RCC 7860 (cell line): ENCODE data around the gene NUP42.
"Not testable (repeated sequence)": the region's sequence is repeated elsewhere in the genome, so short reads cannot be mapped to it uniquely, and the experiment has no call there.

ENCODE experiments used
- DNase-seq: peaks from one replicate; pipeline ENCODE4 v3.0.0-alpha.2; 2015; ENCODE audit warnings: low spot score
- FAIRE-seq: peaks from 2 replicates; lab custom pipeline; 2012; peaks lifted over from hg19 to GRCh38; lab: Jason Lieb, UNC

Gene NUP42

GRCh38 chr7:23200331-23200730 is 18.5 kb downstream of the NUP42 start:
- DNase-seq (no peak), FAIRE-seq (no peak)

DNA sequence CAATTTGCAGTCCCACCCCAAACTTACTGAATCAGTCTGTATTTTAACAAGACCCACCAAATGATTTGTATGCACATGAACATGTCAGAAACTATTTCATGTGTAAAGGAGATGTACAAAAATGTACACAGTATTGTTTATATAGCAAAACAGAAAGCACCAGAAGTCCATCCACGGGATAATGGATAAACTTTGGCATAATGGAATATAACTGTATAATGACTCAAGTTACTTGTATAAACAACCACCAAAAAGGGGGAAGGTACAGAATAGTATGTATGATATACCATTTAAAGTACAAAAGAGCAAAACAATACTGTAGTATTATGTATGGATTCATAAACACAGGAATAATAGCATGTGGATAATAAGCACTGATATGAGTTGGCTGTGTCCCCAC is 22.4 kb downstream of the NUP42 start:
- FAIRE-seq = no peak
- DNase-seq = no peak

- FAIRE-seq = no peak
These were observed 23.7 kb downstream of the NUP42 start for GRCh38 chr7:23205577-23205908.

DNA sequence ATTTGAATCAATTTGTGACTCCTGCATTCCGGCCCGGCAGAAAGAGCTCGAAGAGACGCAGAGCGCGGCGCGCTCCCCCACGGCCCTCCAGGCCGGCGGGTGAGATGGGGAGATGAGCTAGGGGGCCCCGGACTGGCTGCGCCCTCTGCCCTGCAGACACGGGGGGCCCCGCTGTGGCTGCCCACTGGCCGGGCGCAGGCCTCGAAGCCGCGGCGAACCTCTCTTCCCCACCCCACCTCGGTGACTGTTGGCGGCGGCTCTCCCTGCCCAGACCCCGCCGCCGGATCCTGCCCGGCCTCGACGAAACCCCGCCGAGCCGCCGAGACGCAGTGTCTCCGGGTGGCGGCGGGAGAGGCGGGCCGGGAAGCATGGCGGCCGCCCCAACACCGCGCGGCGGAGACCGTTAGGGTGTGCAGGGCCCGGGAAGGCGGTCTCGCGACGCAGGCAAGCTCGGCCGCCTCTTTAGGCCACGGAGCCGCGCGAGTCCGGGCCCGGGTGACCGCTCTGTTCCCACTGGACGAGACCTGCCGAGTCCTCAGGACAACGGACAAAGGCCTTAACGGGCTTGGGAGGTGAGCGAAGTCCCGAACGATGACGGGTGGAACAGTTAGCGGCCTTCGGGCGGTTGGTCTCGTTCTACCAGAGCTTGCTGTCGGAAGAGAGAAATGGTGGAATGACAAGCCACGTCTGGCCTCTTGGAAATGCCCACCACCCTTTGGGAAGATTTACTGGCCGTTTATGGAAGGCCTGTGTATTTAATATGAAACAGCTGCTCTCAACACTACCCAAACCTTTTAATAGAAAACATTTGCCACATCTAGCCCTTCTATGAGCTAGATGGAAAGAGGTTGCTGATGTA is 24.3 kb downstream of the NUP42 start:
- DNase-seq (no peak), FAIRE-seq (no peak)

More at GRCh38 chr7:23205577-23205908, 23.7 kb downstream of the NUP42 start:
- DNase-seq = no peak

DNA sequence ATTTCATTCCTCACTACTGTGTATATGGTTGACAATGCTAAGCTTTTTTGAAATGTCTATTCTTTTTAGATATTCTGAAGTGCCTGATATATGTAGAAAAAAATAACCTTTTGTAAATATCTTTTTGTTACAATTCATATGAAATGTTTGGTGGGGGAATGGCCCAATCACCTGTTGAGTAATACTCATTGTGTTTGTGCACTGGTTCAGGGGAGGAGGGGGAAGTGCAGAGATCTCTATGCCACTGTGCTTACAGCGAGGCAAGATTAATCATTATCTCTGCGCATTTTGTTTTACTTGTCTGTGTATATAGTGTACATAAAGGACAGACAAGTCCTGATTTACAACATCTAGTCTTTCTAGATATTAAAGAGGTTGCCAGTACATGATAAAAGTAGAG is 25.2 kb downstream of the NUP42 start:
- DNase-seq (no peak), FAIRE-seq (no peak)

DNA sequence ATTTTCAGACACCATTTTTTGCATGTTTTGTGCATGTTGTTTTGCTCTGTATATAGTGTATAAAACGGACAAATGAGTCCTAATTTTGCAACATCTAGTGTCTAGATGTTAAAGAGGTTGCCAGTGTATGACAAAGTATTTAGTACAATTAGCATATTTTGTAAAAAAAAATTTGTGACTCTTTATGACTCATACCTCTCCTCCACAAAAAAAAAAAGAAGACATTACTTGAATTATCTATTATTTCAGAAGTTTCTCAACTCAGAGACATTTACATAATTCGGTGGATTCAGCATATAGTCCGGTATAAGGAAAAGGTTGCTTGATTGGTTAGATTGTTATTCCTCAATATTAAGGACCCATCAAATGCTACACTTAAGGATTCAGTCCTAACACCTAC is 26.0 kb downstream of the NUP42 start:
- DNase-seq (no peak), FAIRE-seq (no peak)

GRCh38 chr7:23208316-23208715 is 26.5 kb downstream of the NUP42 start:
- DNase-seq (no peak), FAIRE-seq (no peak)

GRCh38 chr7:23210506-23210905 is 28.7 kb downstream of the NUP42 start:
- DNase-seq (no peak), FAIRE-seq (no peak)

GRCh38 chr7:23211589-23211988 is 29.7 kb downstream of the NUP42 start:
- no peak for FAIRE-seq
- no peak for DNase-seq

GRCh38 chr7:23212395-23212794 is 30.5 kb downstream of the NUP42 start:
- DNase-seq (no peak), FAIRE-seq (no peak)

GRCh38 chr7:23212841-23213240 is 31.0 kb downstream of the NUP42 start:
- FAIRE-seq (no peak), DNase-seq (no peak)

DNA sequence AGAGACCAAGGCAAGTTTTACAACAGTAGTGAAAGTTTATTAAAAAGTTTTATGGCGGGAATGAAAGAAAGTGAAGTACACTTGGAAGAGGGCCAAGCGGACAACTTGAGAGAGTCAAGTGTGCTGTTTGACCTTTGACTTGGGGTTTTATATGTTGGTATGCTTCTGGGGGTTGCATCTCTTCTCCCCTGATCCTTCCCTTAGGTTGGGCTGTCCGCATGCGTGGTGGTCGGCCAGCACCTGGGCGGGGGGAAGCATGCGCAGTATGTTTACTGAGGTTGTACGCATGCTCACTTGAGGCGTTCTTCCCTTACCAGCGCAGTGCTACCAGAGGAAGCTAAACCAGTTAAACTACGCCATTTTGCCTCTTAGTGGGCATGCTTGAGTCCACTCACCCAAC is 31.9 kb downstream of the NUP42 start:
- FAIRE-seq = no peak
- DNase-seq = no peak

DNA sequence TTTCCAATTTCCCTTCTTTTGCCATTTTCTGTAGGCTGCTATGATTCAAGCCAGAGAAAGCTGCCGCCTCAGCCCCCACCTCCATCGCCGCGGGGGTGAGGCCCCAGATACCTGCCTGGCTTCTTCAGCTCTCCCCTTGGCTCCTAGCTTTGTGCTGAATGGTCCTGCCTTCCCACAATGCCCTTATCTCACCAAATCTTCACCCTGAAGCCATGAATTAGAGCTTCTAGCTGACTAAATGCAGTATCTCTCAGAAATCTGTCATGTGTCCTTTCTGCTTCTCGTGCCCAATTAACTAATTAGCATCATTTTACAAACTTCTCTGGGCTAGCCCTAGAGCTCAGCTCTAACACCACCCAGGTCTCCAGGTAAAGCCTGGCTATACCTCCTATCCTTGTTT is 32.6 kb downstream of the NUP42 start:
- no peak for FAIRE-seq
- DNase-seq = no peak

GRCh38 chr7:23214938-23215337 is 33.1 kb downstream of the NUP42 start:
- FAIRE-seq = no peak
- DNase-seq = no peak

- DNase-seq (no peak), FAIRE-seq (no peak)
These were observed 34.2 kb downstream of the NUP42 start for GRCh38 chr7:23216021-23216420.

GRCh38 chr7:23218196-23218595 is 36.3 kb downstream of the NUP42 start:
- FAIRE-seq (no peak), DNase-seq (no peak)

DNA sequence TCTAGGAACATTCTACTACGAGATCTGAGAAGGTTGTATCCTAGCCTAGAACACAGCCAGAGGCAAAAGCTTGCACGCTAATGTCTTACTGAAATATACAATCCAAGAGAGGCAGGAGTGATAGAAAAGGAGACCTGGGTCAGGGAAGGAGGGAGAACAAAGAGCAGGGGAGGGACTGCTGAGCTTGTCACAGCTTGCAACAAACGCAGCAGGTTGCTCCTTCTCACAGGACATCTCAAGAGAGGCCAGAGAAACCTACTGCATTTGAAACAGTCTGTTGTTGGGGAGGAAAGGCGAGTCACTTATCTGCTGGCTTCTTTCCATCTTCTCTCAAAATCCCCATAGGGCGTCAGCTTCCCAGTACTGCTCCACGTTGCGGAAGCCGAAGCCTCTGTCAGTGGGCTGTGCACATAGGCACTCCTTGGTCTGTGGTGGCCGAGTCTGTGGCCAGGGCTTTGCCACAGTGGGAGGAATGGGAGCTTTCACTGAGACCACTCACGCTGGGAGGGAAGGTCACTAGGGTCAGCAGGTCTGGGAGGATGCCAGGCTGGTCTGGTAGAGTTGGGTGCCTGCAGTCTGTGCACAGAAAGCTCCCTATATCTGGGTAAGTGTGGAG is 39.0 kb downstream of the NUP42 start:
- FAIRE-seq (no peak), DNase-seq (no peak)

DNA sequence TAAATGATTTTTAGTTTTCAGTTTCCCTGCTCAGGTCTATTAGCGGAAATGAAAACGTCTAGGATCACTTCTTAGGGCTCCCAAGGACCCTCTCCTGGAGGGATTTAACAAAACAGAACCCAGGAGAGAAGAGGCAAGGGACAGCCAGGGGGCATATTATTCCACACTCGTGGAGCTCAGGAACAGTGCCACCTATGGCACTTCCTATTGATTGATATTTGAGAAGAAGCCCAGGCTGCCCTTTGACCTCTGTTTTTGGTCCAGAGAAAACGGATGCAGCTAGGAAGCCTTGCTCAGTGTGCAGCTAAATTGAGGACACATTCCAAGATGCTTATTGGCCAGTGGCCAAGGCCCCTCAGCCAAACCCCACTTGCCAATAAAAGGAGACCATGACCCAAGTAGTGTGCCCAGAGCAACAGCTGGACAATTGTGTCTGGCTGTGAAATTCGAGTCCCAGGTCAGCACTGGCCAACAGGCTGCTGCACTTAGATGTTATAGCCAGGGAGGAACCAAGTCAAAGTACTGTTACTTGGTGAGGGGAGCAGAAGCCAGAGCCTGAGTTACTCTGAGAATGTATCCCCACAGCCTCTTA is 40.7 kb downstream of the NUP42 start:
- FAIRE-seq = no peak
- DNase-seq = no peak

DNA sequence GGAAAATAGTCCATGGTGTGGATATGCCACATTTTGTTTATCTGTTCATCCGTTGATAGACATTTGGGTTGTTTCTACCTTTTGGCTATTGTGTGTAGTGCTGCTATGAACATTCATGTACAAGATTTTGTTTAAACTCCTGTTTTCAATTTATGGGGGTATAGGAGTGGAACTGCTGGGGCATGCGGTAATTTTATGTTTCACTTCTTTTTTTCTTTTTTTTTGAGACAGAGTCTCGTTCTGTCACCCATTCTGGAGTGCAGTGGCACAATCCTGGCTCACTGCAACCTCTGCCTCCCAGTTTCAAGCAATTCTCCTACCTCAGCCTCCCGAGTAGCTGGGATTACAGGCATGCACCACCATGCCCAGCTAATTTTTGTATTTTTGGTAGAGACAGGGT is 42.5 kb downstream of the NUP42 start:
- not testable (repeated sequence) for FAIRE-seq, DNase-seq

GRCh38 chr7:23226844-23227450 is 45.1 kb downstream of the NUP42 start:
- no peak for DNase-seq
- FAIRE-seq = no peak

GRCh38 chr7:23228412-23228811 is 46.6 kb downstream of the NUP42 start:
- no peak for DNase-seq
- no peak for FAIRE-seq

DNA sequence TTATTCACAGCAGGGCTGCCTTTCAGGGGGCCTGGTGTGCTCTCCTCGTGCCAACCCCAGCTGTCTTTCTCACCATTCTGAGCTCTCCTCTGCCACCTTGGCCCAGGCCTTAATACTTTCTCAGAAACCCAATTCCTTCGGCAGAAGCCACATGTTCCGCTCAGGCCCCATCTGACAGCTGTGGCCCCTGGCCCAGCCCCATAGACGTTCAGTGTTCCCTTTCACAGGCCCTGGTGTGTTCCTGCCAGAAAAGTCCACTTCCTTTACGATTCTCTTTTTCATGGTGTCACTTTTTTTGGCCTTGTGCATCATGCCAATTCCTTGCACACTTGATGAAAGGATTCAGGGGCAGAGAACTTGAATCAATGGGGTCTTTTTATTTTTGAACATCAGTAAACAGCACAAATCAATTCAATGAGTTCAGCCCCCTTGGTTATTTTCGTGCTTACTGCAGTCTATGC is 48.8 kb downstream of the NUP42 start:
- DNase-seq = no peak
- FAIRE-seq = no peak
